GM19023 (cell line): Measurements from ENCODE around the gene COPB2.

ENCODE experiments used
- ATAC-seq: cut with Tn5 transposase; IDR thresholded peaks from one replicate; pipeline ENCODE4 v1.9.1; 2021; ENCODE audit warnings: mild to moderate bottlenecking, moderate library complexity; ENCODE audit not compliant: unreplicated experiment

Gene COPB2

GRCh38 chr3:139309880-139310279 is 79.6 kb downstream of the COPB2 start:
- ATAC-seq, result no peak

DNA sequence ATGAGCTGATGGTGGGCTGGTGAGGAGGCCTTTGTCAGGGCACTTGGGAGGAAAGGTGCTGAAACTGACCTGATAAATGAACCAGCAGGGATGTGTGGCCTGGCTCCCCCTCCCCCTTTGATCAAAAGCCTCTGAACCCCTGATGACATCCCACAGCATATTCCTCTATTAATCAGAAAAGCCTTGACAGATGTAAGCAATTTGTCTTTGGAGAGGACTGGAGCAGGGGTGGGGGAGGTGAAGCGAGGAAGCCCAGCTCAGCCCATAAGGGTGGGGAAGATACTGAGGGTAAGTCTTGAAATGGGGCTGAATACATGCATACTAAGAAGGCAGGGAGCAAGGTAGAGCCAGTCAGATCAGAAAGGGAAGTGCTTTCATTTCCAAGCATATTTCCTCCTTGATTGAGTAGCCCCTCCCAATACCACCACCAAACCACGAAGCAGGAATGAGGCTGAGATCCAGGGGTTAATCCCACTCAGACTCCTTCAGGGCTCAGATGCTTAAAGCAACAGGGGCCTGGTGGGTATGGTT is 80.3 kb downstream of the COPB2 start:
- no peak for ATAC-seq

- no peak for ATAC-seq
These were observed 80.9 kb downstream of the COPB2 start for GRCh38 chr3:139308560-139308959.

DNA sequence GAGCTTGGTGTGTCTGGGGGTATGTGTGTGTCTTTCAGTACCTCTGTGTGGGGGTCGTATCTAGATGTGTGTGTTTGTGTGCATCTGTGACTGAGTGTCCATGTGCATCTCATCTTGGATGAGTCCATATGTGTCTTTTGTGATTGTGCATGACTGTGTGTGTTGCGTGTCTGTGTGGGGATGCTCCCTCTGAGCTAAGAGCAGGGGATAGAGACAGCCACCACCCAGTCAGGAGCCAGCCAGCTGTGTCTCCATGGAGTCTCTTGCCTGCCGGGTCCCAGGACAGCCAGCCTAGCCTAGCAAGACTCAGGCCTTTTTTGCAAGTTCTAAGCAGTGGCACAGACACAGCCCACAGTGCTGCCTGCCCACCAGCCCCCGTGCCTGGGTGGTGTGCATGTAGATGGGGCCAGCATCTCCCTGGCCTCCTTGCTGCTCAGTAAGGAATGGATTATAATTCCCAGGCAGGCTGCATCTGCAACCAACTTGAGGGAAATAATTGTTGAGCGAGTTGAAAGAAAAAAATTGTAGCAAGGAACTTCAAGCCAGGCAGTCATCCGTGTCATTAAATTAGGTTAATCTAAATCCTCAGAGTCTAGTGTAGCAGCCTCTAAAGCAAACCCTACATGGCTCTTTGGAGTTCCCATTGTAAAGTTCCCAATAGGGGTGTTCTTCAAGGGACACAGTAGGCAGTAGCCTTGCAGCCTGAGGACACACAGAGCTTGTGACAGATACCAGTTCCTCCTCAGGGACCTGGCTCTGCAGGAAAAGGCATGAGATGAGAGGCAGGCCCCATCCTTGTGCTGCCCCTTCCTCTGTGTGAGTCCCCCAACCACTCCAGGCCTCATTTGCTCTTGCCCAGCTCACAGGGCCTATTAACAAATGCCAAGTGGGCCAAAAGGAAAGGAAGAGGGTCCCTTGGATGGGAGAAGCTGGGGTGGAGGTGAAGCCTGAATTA is 81.6 kb downstream of the COPB2 start:
- no peak for ATAC-seq
